Liver (tissue), 9 donors: Measurements from ENCODE around the gene CEP20. TPM values are rescaled to one million over a fixed set of nuclear protein-coding genes. Genes with fewer than 3 reads are reported as not detected.

ENCODE experiments used
- DNase-seq: peaks from one replicate; pipeline ENCODE4 v3.0.0-alpha.2; 2017; ENCODE audit warnings: low spot score
- H3K27ac ChIP-seq, 2 donors: one replicate each; pipeline ENCODE4 v1.7.0; 2013; ENCODE audit warnings: inconsistent platforms in 2 of 2, low read length in 2 of 2, control low read depth in 1 of 2, low read depth in 1 of 2, mild to moderate bottlenecking in 1 of 2
- H3K27me3 ChIP-seq, 4 donors: one replicate each; pipeline versions ENCODE4 v1.6.1 to v1.7.0; 2013; ENCODE audit warnings: low read length in 3 of 4, inconsistent platforms in 1 of 4, mild to moderate bottlenecking in 1 of 4, moderate library complexity in 1 of 4; ENCODE audit not compliant: control insufficient read depth in 4 of 4, insufficient read depth in 4 of 4
- H3K36me3 ChIP-seq, 4 donors: one replicate each; pipeline versions ENCODE4 v1.6.1 to v1.7.0; 2013; ENCODE audit warnings: low read length in 3 of 4, mild to moderate bottlenecking in 3 of 4, low read depth in 1 of 4, moderate library complexity in 1 of 4; ENCODE audit not compliant: control insufficient read depth in 4 of 4, insufficient read depth in 3 of 4
- H3K4me1 ChIP-seq, 4 donors: one replicate each; pipeline versions ENCODE4 v1.6.1 to v1.7.0; 2013; ENCODE audit warnings: low read length in 3 of 4, mild to moderate bottlenecking in 3 of 4, moderate library complexity in 1 of 4; ENCODE audit not compliant: control insufficient read depth in 4 of 4, insufficient read depth in 4 of 4
- H3K4me3 ChIP-seq, 3 donors: one replicate each; pipeline versions ENCODE4 v1.6.1 to v1.7.0; 2013; ENCODE audit warnings: low read length in 3 of 3, control low read depth in 1 of 3, low read depth in 1 of 3, mild to moderate bottlenecking in 1 of 3
- H3K9ac ChIP-seq, 2 donors: one replicate each; pipeline ENCODE4 v1.7.0; 2013; ENCODE audit warnings: low read length in 2 of 2, mild to moderate bottlenecking in 2 of 2, moderate library complexity in 2 of 2, control low read depth in 1 of 2, low read depth in 1 of 2
- H3K9me3 ChIP-seq, 4 donors: one replicate each; pipeline versions ENCODE4 v1.6.1 to v1.7.0; 2013; ENCODE audit warnings: low read length in 3 of 4; ENCODE audit not compliant: control insufficient read depth in 4 of 4
- ATF3 ChIP-seq: IDR thresholded peaks from 2 replicates; pipeline ENCODE4 v1.6.1; 2016; ENCODE audit warnings: antibody characterized with exemption
- EGR1 ChIP-seq, 2 donors: IDR thresholded peaks; 2 replicates each; pipeline ENCODE4 v1.6.1; 2016 to 2018; ENCODE audit warnings: antibody characterized with exemption in 2 of 2, low read depth in 2 of 2
- GABPA ChIP-seq, 2 donors: IDR thresholded peaks in 1 of 2; conservative IDR thresholded peaks in 1 of 2; 2 replicates each; pipeline ENCODE4 v1.6.1; 2016; ENCODE audit warnings: antibody characterized with exemption in 2 of 2, mild to moderate bottlenecking in 1 of 2, moderate library complexity in 1 of 2
- HNF4A ChIP-seq, 2 donors: conservative IDR thresholded peaks; 2 replicates each; pipeline ENCODE4 v1.6.1; 2016; ENCODE audit warnings: antibody characterized with exemption in 2 of 2, mild to moderate bottlenecking in 2 of 2
- HNF4G ChIP-seq: IDR thresholded peaks from 2 replicates; pipeline ENCODE4 v1.6.1; 2016; ENCODE audit warnings: antibody characterized with exemption
- JUND ChIP-seq, 2 donors: IDR thresholded peaks; 2 replicates each; pipeline ENCODE4 v1.6.1; 2016; ENCODE audit warnings: antibody characterized with exemption in 2 of 2
- MAX ChIP-seq: IDR thresholded peaks from 2 replicates; pipeline ENCODE4 v1.6.1; 2016; ENCODE audit warnings: antibody characterized with exemption
- NR2F2 ChIP-seq: IDR thresholded peaks from 2 replicates; pipeline ENCODE4 v1.6.1; 2016; ENCODE audit warnings: antibody characterized with exemption
- RAD21 ChIP-seq, 2 donors: IDR thresholded peaks; 2 replicates each; pipeline ENCODE4 v1.6.1; 2016; ENCODE audit warnings: antibody characterized with exemption in 2 of 2, mild to moderate bottlenecking in 2 of 2
- REST ChIP-seq: IDR thresholded peaks from 2 replicates; pipeline ENCODE4 v1.6.1; 2016; ENCODE audit warnings: antibody characterized with exemption, mild to moderate bottlenecking
- SP1 ChIP-seq: IDR thresholded peaks from 2 replicates; pipeline ENCODE4 v1.6.1; 2018; ENCODE audit warnings: antibody characterized with exemption, mild to moderate bottlenecking
- TAF1 ChIP-seq: conservative IDR thresholded peaks from 2 replicates; pipeline ENCODE4 v1.6.1; 2016; ENCODE audit warnings: antibody characterized with exemption, mild to moderate bottlenecking
- WGBS: extraction: QIAGEN DNeasy Blood & Tissue Kit; methylation state at CpG from one replicate; pipeline ENCODE4 v1.1.7; 2013; 5-methylcytosine and 5-hydroxymethylcytosine counted together
- polyA plus RNA-seq, 2 donors: library from polyadenylated mRNA; stranded (reverse) in 1 of 2; unstranded in 1 of 2; fragments of 200-250 nt in 1 of 2; fragments of >200 nt in 1 of 2; fragmentation: Nextera tagmentation in 1 of 2; extraction: Ambion mirVana in 1 of 2; gene quantifications; one replicate each; pipeline versions ENCODE4 v1.2.1 to v1.2.3, GENCODE V29; 2013 to 2015
- total RNA-seq, 2 donors: library from RNA; depleted of rRNA; stranded (reverse); fragments of >200 nt; gene quantifications; one replicate each; pipeline ENCODE4 v1.2.3, GENCODE V29; 2014
- donor health status: healthy.
- donor health status: healthy.
- donor health status: healthy.
- donor health status: healthy.
- donor health status: healthy.

Gene CEP20
- total and polyA plus RNA-seq, 4 donors: 10.7 to 19.2 (median 13.3) TPM

GRCh38 chr16:15916323-15916722 lies 27.9 kb upstream of the CEP20 start:
- H3K27ac ChIP-seq: no peak overlapping the region
- DNase-seq: no peak
- no peak overlapping the region for H3K9ac ChIP-seq
- no peak for TF ChIP-seq HNF4A (conservative IDR thresholded peaks at IDR 0.05)
- no peaks in the 10 kb centered on the region for H3K9me3 ChIP-seq
- no peaks in the 10 kb centered on the region for H3K27me3 ChIP-seq
- no peak overlapping the region for H3K4me3 ChIP-seq
- H3K4me1 ChIP-seq: no peaks in the 10 kb centered on the region
- no peaks in the 10 kb centered on the region for H3K36me3 ChIP-seq
- 79% methylated on average over 8 of the region's 8 CpGs for WGBS

- Histone ChIP-seq H3K4me3 (no peak overlapping the region), H3K27ac (no peak overlapping the region), H3K27me3 (no peaks in the 10 kb centered on the region), H3K9ac (no peak overlapping the region), H3K36me3 (no peaks in the 10 kb centered on the region), H3K9me3 (no peaks in the 10 kb centered on the region), H3K4me1 (no peaks in the 10 kb centered on the region)
- WGBS: 71% methylated on average over 5 of the region's 5 CpGs
- TF ChIP-seq EGR1 (IDR thresholded peaks at IDR 0.05; ENCODE audit: low read depth in 2 of 2): no peak
- no peak for DNase-seq
Observed at GRCh38 chr16:15915555-15916081, 27.2 kb upstream of the CEP20 start.

GRCh38 chr16:15913046-15913698 lies 24.8 kb upstream of the CEP20 start:
- H3K27me3 ChIP-seq: no peaks in the 10 kb centered on the region
- 61% methylated on average over 7 of the region's 7 CpGs for WGBS
- H3K4me1 ChIP-seq: no peaks in the 10 kb centered on the region
- no peaks in the 10 kb centered on the region for H3K9me3 ChIP-seq
- H3K27ac ChIP-seq: no peak overlapping the region
- TF ChIP-seq REST (no peak), GABPA (IDR thresholded peaks at IDR 0.05 in 1 of 2, conservative IDR thresholded peaks at IDR 0.05 in 1 of 2) (no peak), MAX (no peak), HNF4A (conservative IDR thresholded peaks at IDR 0.05) (no peak), NR2F2 (no peak), TAF1 (no peak), JUND (IDR thresholded peaks at IDR 0.05) (no peak), SP1 (no peak), ATF3 (no peak), RAD21 (IDR thresholded peaks at IDR 0.05) (no peak), HNF4G (no peak)
- H3K36me3 ChIP-seq: no peaks in the 10 kb centered on the region
- no peak overlapping the region for H3K9ac ChIP-seq
- DNase-seq: no peak
- H3K4me3 ChIP-seq: no peak overlapping the region
